Uterus (tissue), 2 donors: ENCODE results near the gene CD27.

Source experiments
- CTCF ChIP-seq, 4 experiments: fragments of 200-600 bp in 2 of 4; fragments of 450-650 bp in 2 of 4; sonication (generic) in 2 of 4; IDR thresholded peaks; one replicate each; pipeline ENCODE4 v1.5.1; 2016 to 2019; ENCODE audit warnings: antibody characterized with exemption in 4 of 4, mild to moderate bottlenecking in 2 of 4, moderate library complexity in 1 of 4
- POLR2A ChIP-seq, 2 donors: fragments of 450-650 bp; IDR thresholded peaks; one replicate each; pipeline ENCODE4 v1.6.1; 2016; ENCODE audit warnings: antibody characterized with exemption in 2 of 2, mild to moderate bottlenecking in 1 of 2, moderate library complexity in 1 of 2

GRCh38 chr12:6420364-6420763 lies 24.4 kb upstream of the CD27 start:
- TF ChIP-seq CTCF (IDR thresholded peaks at IDR 0.05) (no peak), POLR2A (IDR thresholded peaks at IDR 0.05) (no peak)
